Esophagus squamous epithelium (tissue), 4 donors: ENCODE results near the gene ZC3H13.

Source experiments
- POLR2A ChIP-seq, 4 donors: fragments of 450-650 bp; IDR thresholded peaks; one replicate each; pipeline ENCODE4 v1.6.1; 2017; ENCODE audit warnings: antibody characterized with exemption in 4 of 4, mild to moderate bottlenecking in 4 of 4, moderate library complexity in 3 of 4
- TF ChIP-seq, protein P1 (sequence below), 6 experiments: fragments of 450-650 bp in 4 of 6; fragments of 200-600 bp in 2 of 6; sonication (generic) in 2 of 6; IDR thresholded peaks; one replicate each; pipeline ENCODE4 v1.5.1; 2016 to 2019; ENCODE audit warnings: antibody characterized with exemption in 6 of 6, mild to moderate bottlenecking in 4 of 6, moderate library complexity in 4 of 6

DNA sequence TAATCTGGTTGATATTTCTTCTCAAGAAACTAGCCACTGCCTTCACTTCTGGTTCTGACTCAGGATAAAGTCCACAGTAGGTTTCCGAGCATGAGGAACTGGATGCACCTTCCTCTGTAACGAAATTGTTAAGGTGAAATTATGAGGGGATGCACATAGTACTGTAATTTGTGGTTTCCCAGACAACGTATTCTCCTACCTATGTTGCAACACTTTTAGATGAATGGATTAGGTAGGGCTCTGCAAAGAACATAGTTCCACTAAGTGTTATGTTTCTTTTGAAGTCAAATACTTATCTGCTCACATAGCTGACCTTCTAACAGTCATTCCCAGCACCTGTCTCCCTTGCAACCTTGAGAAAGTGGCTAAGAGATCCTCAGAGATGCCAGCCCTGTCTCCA lies 5.7 kb upstream of the ZC3H13 start:
- TF ChIP-seq POLR2A (IDR thresholded peaks at IDR 0.05), result no peak
- TF ChIP-seq, protein P1, sequence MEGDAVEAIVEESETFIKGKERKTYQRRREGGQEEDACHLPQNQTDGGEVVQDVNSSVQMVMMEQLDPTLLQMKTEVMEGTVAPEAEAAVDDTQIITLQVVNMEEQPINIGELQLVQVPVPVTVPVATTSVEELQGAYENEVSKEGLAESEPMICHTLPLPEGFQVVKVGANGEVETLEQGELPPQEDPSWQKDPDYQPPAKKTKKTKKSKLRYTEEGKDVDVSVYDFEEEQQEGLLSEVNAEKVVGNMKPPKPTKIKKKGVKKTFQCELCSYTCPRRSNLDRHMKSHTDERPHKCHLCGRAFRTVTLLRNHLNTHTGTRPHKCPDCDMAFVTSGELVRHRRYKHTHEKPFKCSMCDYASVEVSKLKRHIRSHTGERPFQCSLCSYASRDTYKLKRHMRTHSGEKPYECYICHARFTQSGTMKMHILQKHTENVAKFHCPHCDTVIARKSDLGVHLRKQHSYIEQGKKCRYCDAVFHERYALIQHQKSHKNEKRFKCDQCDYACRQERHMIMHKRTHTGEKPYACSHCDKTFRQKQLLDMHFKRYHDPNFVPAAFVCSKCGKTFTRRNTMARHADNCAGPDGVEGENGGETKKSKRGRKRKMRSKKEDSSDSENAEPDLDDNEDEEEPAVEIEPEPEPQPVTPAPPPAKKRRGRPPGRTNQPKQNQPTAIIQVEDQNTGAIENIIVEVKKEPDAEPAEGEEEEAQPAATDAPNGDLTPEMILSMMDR (IDR thresholded peaks at IDR 0.05), result no peak
